NCI-H1417 treated with DMSO at 0.1 percent for 48 hours (cell line): ENCODE data around the gene NDUFAF4.
A peak's percentile ranks its signal among the peaks of the same experiment; 100 is the strongest.

Source experiments
- DNase-seq: peaks from one replicate; lab custom pipeline; 2025; lab: John Stamatoyannopoulos, UW

NDUFAF4 gene

GRCh38 chr6:96897396-96898240 is at the start of gene NDUFAF4:
NDUFAF4 (minus strand) TSS chr6:96897891; CDS start chr6:96897801, 90 bp downstream.
- DNase-seq, result peak; percentile 63

DNA sequence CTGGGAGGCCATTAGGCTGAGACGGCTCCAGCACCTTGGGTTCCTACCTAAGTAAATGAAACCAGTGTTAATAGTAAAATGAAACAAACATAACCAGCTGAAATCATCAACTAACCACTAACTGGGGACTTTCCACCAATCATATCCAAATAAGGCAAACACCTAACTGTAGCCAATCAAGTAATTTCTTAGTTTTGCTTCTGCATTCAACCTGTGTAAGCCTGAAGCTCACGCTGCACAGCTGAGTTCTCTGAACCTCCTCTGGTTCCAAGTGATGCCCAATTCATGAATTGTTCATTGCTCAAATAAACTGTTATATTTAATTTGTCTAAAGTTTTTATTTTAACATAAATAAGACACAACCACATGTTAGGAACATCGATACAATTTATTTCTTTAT is 49.4 kb upstream of the NDUFAF4 start:
- DNase-seq, result no peak

DNA sequence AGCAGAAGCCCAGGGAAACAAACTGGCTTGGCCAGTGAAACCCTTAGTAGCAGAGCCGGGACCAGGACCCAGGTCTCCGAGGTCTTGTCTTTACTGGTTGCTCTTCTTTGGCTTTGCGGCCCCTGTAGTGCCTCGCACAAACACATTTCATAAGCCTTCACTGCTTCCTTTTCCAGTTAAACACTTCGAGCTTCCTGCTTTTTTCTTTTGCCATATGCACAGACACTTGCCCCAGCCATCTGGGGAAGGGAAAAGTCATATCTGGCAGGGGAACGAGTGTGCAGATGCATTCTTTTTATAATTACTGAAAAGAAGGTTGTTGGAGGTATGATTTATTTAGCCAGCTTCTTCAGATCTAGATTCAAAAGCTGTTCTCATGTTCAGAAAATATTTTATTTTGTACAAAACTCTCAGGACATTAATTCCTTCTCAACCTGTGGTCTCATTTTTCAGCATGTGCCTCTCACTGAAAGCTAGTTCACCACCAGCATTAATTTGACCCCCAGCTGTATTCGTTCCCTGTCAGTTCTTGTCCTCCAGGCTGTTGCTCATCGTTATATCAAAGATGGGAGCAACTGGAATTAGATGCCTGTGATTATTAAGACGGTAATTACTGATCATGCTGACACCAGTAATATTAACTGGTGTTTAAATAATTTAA is 46.0 kb upstream of the NDUFAF4 start:
- DNase-seq, result no peak

DNA sequence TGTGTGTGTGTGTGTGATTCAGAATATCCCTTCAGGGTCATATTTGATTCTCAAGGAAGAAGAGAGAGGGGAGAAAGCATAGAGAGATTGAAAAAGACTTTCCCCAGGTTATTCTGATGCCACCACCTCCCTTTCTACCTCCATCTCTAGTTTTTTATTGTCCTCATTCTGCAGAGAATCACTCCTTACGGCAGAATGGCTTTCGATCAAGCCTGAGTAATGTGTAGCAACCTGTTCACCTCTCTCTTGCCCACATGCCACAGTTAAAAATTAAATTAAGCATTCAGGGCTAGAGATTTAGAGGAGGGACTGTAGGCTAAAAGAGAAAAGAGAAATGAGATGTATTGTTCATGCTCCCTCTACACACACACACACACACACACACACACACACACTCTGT is 45.0 kb upstream of the NDUFAF4 start:
- DNase-seq, result no peak

GRCh38 chr6:96940322-96940721 is 42.6 kb upstream of the NDUFAF4 start:
- DNase-seq, result no peak

DNA sequence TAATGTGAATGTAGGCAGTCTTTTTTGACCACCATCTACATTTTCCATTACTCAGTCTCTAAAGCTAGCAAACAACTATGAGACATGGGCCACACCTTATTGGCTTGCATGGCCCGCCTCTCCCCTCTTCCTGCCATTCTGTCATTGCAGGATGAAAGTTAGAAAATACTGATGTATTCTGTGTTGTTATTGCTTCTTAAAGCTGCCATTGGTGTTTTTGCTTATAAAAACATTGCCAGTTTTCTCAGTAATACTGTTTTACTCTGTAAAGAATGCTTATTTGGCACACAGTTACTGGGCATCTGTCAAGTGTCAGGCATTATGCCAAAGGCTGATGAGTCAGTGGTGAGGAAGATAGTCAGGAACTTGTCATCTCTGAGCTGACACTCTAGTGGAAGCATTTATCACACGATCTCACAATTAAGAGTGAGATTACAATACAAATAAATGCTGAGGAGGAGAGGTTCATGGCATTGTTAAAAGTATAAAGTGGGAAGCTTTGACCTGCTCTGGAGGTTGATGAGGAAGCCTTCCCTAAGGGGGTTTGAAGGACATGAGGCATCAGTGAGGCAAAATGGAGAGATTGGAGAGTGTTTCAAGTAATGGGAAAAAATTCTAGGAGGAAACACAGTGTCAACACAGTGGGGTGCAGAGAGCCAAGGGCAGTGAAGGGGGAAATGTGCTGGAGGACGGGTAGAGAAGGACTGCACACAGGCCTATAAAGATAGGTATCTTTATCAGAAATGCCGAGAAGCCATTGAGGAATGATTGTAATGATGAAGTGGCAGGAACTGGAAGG is 41.5 kb upstream of the NDUFAF4 start:
- no peak for DNase-seq

DNA sequence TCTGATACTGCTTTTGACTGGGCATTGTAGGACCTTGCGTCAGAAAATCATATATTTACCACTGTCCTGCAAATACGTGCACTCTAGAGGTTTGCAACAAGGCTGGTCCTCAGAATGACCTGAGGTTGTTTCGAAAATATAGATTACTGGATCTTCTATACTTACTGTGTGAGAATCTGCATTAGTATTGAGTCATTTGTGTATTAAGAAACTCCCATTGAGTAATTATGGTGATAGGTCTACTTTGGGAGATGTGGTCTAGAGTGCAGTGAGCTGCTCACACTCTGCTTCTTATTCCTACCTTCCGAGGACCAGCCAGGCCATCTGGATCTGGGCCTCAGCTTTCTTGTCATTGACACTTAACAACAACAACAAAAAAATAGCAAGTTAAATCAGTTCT is 36.4 kb upstream of the NDUFAF4 start:
- DNase-seq, result no peak

DNA sequence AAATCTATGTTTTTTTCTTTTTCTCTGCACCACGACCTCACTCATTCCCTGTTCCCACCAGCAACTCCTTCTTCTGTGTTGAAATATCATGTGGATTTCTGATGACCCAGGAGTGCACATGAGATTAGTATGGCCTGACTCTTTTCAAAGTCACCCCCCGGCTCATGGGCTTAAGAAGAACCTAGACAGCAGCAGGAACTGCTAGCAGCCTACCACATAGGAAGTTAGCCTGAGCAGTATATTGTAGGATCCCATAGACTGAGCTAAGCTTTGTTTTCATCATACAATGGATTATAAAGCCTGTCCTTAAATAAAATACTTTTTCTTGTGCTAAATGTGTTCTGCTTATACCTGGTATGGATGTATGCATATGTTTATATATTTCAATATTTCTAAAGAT is 33.5 kb upstream of the NDUFAF4 start:
- no peak for DNase-seq

GRCh38 chr6:96929741-96930140 is 32.0 kb upstream of the NDUFAF4 start:
- DNase-seq, result no peak

DNA sequence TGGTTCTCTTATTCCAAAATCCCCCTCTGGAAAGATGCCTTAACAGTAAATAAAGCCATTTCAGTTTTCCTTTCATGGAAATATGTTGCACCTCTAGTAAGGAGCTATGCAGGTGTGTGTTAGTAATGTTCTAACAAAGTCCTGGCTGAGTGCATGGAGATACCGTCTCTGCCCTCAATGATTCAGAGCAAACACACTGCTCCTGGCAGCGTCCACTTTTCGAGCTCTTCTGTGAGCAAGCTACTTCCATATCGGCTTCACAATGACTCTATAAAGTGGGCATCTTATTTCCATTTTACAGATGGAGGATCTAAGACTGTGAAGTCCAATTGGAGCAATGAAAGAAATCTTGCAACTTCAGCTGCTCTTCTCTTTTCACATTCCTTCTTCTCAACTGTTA is 30.0 kb upstream of the NDUFAF4 start:
- DNase-seq, result no peak

DNA sequence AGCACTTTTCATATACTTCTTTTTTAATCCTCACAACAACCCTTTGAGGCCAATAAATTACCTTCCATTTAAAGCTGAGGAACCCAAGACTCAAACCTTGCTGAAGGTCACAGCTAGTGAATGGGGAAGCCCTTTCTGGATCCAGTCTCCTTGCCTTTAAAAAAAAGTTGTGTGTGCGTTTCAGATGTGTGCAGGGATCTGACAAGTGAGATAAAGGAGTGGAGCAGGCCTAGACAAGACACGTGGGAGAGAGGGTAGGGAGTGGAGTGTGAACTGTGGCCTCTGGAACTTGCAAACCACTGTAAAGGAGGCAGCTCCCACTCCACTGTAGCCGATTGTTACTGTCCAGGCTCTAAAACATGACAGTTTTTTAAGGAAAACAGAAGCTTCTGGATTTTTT is 28.7 kb upstream of the NDUFAF4 start:
- DNase-seq, result no peak

DNA sequence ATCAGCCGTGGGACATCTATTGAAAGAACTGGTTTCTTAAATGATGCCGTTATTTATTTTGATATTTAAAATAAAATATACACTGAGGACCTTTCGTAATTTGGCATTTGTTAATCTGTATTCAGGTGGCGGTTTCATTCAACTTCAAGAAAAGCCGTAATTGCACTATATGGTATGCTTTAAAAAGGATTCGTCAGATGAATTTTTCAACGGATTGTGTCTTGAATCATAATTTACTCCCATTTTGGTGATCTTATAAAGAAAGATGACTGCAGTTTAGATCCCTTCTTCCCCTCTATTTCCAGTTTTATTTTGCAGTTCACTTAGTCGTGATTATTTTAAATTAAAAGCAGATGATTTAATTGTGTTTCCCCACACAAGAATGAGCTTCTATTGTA is 27.6 kb upstream of the NDUFAF4 start:
- DNase-seq, result no peak

DNA sequence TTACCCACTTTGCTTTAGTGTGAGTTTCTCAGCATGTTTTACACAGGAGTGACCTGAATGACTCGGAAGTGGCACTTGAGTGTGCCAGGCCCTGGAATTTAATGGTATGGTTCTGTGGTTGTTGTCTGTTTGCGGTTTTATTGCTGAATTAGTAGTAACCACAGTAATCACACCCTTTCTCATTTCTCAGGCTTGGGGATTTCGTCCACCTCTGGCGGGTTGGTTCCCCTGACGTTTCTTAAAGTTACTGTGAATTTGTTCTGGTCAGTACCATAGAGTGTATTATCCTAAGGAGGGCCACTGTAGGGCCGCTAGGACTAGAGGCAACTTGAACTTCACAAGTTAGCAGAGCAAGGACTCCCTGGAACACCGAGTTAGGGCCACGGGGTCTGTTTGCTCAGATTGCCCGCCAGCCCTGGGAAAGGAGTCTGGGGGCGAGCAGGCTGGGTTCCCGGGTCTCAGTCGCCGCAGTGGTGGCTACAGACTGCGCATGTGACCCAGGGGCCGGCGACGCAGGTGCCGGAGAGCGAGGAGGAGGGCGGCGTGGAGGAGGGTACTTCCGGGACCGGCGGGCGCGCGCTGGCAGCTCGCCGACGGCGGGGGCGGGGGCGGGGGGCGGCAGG is 26.3 kb upstream of the NDUFAF4 start:
- DNase-seq, result no peak

GRCh38 chr6:96923400-96923799 is 25.7 kb upstream of the NDUFAF4 start:
- DNase-seq, result no peak

DNA sequence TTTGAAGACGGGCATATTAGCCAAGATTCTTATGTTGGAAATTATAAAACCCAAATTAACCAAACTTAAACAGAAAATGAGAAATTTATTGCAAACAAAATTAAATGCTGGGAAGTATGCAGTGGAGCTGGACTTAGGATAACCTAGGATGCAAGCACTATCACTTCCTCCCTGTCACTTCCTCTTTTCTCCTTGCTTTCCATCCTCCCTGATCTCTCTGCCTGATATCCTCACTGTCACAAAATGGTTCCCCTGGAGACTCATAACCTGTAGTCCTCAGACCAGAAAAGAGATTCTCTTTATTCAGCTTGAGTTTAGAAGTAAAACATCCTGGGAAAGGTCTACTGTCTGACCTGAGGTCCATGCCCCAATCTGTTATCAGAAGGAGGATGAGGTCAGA is 19.4 kb upstream of the NDUFAF4 start:
- DNase-seq, result no peak

- DNase-seq, result no peak
Observed at GRCh38 chr6:96913621-96914020, 15.9 kb upstream of the NDUFAF4 start.

- DNase-seq, result no peak
Observed at GRCh38 chr6:96911751-96912150, 14.1 kb upstream of the NDUFAF4 start.

DNA sequence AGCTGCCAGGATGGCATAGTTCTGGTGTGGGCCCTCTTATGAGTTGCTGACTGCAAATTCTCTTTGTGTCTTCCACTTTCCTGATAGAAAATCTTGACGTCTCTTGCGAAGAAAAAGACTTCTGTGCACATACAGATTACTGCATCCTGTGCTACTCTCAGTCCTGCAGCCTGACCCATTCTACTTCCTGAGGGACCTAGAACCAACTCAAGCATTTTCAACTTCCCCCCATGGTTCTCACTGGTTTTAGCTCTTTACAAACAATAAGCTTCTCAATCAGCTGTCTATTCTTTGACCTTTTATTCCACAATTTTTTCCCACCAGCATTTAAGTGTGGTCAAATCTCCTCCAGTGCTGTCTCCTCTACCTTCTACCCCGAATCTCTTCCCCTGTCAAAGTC is 13.5 kb upstream of the NDUFAF4 start:
- DNase-seq, result no peak

GRCh38 chr6:96909811-96910210 is 12.1 kb upstream of the NDUFAF4 start:
- no peak for DNase-seq

GRCh38 chr6:96907498-96907897 is 9.8 kb upstream of the NDUFAF4 start:
- no peak for DNase-seq

- no peak for DNase-seq
Observed at GRCh38 chr6:96900873-96901272, 3.2 kb upstream of the NDUFAF4 start.

DNA sequence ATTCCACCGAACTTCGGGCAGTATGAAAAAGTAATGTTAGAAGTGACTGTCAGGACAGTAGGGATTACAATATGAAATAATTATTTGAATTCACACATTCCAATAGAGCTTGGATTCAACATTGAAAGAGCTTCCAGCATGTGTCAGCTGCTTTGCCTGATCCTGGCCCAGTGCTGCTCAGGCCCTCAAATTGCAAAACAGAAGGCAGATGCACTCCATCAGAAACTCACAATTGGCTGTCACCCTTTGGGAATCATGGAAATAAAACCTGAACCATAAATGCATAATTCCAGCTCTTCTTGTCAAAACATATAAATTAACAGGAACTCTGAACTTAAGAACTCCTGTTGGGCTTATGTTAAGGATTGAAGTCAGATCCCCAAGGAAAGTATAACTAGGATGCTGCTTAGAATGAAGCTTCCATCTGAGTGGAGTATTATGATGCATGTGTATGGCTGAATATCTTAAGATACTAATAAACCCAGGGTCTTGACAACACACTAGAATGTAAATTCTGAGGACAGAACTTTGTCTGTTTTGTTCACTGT is 1.8 kb upstream of the NDUFAF4 start:
- DNase-seq, result no peak
